Erythroblast (primary cell): ENCODE data around the gene DTNB.

Experiments used
- GATA1 ChIP-seq: IDR thresholded peaks from 2 replicates; pipeline ENCODE4 v1.6.1; 2011; ENCODE audit warnings: low read depth, mild to moderate bottlenecking, control low read depth, low read length, moderate library complexity
- POLR2A ChIP-seq: IDR thresholded peaks from 2 replicates; pipeline ENCODE4 v1.6.1; 2011; ENCODE audit warnings: mild to moderate bottlenecking, low read length

- TF ChIP-seq GATA1: no peak
- TF ChIP-seq POLR2A: no peak
Observed at GRCh38 chr2:25419678-25420242, 253.6 kb downstream of the DTNB start.
